GM19351 (cell line): Measurements from ENCODE around the gene CD163L1.
A peak's percentile ranks its signal among the peaks of the same experiment; 100 is the strongest.

ENCODE experiments used
- ATAC-seq: cut with Tn5 transposase; IDR thresholded peaks from one replicate; pipeline ENCODE4 v1.9.1; 2021; ENCODE audit warnings: mild to moderate bottlenecking, moderate library complexity; ENCODE audit not compliant: unreplicated experiment

Gene CD163L1

GRCh38 chr12:7411343-7411742 lies 32.6 kb downstream of the CD163L1 start:
- no peak for ATAC-seq

GRCh38 chr12:7404275-7404674 lies 39.7 kb downstream of the CD163L1 start:
- no peak for ATAC-seq

GRCh38 chr12:7403466-7403865 lies 40.5 kb downstream of the CD163L1 start:
- ATAC-seq: no peak

DNA sequence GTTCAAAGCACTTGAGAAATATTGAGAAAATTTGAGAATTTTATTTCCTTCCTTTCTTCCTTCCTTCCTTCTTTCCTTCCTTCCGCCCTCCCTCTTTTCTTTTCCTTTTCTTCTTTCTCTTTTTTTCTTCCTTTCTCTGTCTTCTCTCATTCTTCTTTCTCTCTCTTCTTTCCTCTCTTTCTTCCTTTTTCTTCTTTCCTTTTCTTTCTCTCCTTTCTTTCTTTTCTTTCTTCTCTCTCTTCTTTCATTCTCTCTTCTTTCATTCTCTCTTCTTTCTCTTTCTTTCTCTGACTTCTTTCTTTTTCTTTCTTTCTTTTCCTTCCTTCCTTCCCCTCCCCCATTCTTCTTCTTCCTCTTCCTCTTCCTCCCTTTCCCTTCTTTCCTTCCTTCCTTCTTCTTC lies 44.9 kb downstream of the CD163L1 start:
- ATAC-seq: no peak

GRCh38 chr12:7396418-7396817 lies 47.5 kb downstream of the CD163L1 start:
- ATAC-seq: no peak

GRCh38 chr12:7395950-7396349 lies 48.0 kb downstream of the CD163L1 start:
- ATAC-seq: no peak

GRCh38 chr12:7387289-7387688 lies 56.7 kb downstream of the CD163L1 start:
- no peak for ATAC-seq

GRCh38 chr12:7383157-7383556 lies 60.8 kb downstream of the CD163L1 start:
- ATAC-seq: no peak

- ATAC-seq: no peak
Observed at GRCh38 chr12:7376196-7376595, 67.8 kb downstream of the CD163L1 start.

DNA sequence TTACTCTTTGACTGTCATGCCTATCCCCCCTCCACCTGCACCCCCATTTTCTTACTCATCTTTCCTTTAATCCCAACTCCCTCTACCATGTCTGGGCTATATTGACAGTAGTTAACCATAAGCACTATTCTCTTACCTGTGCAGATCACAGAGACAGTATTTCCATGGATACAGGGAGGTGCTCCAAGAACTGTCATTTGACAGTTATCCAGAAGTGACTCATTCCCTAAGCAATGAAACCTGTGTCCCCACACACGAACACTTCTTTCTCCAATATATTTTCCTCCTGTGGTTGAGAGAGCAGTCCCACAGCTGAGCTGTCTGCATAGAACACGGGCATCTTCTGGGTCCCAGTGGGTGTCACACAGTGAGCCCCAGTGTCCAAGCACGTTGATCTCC lies 68.8 kb downstream of the CD163L1 start:
- no peak for ATAC-seq

GRCh38 chr12:7374423-7375144 lies 69.4 kb downstream of the CD163L1 start:
- no peak for ATAC-seq

DNA sequence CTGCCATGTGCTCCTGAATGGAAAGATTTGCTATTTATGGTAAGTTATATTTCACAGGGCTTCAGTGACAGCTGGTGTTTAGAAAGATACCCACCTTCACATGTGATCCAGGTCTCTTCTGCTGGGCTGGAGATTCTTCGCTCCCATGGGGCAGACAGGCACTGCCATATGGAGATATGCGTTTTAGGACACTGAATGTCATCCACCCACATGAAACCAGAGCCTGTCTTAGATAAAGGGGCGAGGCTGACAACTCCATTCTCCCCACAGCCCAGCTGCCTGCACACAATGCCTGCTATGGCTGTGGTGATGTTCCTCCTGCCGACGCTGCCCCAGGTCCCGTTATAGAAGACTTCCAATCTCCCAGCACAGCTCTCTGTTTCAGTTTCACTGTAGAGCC lies 70.7 kb downstream of the CD163L1 start:
- no peak for ATAC-seq

- peak; percentile 66 for ATAC-seq
Observed at GRCh38 chr12:7369274-7369729, 74.7 kb downstream of the CD163L1 start.

GRCh38 chr12:7362734-7363133 lies 81.2 kb downstream of the CD163L1 start:
- no peak for ATAC-seq

DNA sequence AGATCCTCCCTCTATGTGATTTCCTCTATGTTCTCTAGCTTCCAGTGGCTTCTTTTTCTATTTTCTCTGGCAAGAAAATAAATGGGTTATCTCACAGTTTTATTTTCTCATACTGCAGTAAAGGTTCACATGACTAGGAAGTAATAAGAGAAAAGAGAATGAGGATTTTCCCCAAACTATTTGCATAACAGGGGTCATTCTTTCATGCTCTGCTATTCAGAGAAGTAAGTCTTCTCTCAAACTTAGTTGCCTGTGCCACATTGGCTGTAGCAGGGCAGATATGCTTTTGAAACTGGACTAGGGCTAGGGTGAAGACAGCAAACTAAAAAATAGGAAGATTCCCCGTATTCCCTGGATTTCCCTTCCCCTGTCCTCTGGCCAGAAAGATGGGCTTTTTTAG lies 82.7 kb downstream of the CD163L1 start:
- no peak for ATAC-seq

DNA sequence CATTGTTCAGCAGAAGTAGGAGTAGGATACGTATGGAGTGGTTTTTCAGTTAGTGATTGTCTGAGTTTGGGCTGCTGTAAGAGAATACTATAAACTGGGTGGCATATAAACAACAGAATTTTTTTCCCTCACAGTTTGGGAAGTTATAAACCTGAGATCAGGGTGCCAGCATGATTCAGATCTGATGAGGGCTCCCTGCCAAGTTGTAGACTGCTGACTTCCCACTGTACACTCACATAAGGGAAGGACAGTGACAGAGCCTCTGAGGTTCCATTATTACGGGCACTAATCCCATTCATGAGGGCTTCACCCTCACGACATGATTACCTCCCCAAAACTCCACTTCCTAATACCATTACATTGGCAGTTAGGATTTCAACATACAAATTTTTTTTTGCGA lies 89.4 kb downstream of the CD163L1 start:
- ATAC-seq: no peak

DNA sequence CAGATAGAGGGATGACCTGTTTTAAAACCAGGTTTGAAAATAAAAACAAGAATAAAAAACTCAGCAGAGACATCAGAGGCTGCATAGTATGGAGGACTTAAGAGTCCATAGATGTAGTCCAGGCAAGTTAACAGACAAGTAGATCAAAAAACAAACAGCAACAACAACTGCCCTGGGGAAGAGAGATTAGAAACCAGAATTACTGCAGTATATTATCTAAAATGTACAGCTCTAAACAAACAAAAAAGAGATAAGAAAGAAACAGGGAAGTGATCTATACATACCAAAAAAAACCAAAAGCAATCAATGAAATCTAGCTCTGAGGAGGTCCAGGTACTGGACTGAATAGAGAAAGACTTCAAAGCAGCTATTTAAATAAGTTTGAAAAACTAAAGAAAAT lies 91.3 kb downstream of the CD163L1 start:
- no peak for ATAC-seq

DNA sequence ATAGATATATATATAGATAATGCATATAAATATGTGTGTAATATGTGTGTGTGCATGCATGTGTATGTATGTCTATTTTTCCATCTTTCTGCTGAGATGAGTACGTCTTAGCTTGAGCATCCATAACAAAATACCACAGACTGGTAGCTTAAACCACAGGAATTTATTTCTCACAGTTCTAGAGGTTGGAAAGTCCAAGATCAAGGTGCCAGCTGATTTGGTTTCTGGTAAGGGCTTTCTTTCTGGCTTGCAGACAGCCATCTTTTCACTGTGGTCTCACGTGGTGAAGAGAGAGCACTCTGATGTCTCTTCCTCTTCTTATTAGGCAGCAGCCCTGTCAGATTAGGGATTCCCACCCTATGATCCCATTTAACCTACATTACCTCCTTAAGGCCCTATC lies 92.8 kb downstream of the CD163L1 start:
- no peak for ATAC-seq

DNA sequence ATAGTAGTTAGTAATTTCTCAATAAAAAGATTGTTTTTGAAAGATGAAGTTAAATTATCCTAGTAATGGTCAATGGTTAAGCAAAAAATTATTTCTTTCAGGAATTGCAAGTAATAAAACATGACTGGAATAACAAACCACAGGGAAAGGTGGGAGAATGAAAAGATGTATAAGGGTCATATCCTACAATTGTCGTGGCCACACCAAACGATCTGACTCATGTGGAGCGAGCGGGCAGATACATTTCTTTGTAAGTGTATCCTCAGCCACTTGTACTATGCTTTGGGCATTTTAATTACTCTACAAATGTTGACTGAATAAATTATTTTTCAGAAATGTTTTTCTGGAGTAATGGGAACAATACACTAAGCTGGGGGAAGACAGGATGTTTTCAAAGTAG lies 94.5 kb downstream of the CD163L1 start:
- ATAC-seq: no peak

DNA sequence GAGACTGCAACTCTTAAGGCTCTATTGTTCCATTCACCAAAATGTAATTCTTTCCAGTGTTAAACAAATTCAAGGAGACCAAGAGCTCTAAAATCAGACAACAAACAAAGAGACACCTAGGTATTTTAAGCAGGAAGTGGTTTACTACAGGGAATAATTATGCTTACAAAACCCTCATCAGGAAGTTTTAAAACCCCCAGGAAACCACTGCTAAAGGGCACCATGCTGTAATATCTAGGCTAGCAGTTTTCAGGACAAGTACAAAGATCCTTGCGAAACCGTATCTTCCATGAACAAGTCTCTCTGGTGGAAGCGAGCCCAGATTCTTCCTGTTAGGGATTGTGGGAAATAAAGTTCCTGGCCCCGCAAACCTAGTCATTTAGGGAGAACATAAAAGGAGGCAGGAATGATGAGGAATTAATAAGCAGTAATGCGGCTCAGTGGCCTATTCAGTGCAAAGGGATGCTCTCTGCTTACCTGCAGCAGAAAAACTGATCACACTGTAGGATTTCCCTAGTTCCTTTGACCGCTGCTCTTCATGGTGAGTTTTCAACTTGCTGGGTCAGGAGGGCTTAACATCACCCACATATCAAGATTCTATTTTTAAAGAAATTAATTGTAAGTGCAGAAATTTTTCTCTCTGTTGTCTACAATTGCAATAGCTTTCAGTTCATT lies 97.3 kb downstream of the CD163L1 start:
- ATAC-seq: no peak

DNA sequence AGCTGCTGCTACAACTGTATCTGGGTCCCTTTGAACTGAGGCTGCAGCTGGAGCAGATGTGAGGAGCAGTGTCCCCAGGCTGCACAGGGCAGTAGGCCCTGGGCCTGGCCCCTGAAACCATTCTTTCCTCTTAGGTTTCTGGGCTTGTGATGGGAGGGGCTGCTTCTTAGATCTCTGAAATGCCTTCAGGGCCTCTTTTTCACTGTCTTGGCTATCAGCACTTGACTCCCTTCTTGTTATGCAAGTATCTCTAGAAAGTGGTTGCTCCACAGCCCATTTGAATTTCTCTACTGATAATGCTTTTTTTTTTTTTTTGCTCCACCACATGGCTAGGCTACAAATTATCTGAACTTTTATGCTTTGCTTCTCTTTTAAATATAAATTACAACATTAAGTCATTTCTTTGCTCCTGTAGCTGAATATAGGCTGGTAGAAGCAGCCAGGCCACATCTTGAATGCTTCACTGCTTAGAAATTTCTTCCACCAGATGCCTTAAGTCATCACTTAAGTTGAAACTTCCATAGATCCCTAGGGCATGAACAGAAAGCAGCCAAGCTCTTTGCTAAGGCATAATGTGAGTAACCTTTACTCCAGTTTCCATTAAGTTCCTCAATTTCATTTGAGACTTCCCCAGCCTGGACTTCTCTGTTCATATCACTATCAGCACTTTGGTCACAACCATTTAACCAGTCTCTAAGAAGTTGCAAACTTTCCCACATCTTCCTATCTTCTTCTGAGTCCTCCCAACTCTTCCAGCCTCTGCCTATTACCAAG lies 98.9 kb downstream of the CD163L1 start:
- ATAC-seq: no peak

DNA sequence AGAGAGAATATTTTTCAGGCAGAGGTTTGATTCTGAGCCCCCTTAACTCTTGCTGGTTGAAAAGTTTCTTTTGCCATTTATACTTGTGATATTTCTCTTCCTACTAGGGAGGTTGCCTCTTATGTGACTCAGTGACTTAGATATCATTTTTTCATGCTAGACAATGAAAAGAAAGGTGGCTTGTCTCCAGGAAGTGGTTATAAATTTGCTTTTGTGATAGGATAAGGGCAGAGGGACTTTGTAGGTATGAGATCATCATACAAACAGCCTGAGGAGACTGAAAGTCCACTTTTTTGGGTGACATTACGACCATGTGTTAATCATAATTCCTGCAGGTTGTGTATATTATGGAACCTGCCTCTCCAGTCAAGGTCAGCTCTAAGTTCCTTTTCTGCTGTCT lies 104.3 kb downstream of the CD163L1 start:
- no peak for ATAC-seq
